ENCODE measurements around the gene TSSK2.
"Not testable (repeated sequence)": the region's sequence is repeated elsewhere in the genome, so short reads cannot be mapped to it uniquely, and the experiment has no call there.

The TSSK2 gene

DNA sequence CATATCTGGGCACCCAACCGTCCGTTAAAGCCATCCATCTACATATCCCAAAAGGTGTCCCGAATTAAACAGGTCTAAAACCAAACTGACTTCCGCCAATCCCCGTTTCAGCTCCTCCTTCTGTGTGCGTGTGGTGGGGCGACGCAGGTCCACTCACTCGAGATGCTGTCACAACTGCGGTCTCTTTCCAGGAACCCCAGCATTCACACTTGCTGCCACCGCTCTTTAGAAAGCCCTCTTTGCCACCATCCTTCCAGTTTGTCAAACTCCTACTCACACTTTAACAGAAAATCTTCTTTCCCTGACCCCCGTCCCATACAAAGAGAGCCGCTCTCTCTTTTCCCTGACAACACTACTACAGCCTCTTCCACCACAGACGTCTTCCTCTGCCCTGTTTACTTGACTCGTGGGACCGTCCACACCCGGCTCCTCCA is 12.9 kb downstream of the TSSK2 start:
- no peak for FAIRE-seq

DNA sequence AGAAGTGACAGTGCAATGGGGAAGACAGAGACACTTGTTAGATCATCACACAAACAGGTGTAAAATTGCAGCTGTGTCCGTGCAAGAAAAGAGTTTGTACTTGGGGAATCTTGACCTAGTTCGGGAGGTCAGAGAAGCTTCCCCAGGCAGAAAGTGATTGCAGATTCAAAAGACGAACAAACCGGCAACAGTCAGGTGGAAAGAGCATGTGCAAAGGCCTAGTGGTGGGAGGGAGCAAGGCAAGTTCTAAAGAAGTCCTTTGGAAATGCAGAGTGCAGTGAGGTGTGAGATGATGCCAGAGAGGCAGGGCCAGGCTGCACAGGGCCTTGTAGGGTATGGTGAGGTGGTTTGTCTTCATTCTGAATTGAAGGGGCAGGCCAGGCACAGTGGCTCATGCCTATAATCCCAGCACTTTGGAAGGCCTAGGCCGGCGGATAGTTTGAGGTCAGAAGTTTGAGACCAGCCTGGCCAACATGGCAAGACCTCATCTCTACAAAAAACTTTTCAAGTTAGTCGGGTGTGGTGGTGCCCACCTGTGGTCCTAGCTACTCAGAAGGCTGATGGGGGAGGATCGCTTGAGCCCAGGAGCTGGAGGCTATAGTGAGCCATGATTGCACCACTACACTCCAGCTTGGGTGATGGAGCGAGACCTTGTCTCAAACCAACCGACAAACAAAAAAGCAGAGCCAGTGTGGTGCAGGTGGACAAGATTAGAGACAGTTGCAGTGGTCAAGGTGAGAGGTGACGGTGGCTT is 15.3 kb downstream of the TSSK2 start:
- no peak for FAIRE-seq

DNA sequence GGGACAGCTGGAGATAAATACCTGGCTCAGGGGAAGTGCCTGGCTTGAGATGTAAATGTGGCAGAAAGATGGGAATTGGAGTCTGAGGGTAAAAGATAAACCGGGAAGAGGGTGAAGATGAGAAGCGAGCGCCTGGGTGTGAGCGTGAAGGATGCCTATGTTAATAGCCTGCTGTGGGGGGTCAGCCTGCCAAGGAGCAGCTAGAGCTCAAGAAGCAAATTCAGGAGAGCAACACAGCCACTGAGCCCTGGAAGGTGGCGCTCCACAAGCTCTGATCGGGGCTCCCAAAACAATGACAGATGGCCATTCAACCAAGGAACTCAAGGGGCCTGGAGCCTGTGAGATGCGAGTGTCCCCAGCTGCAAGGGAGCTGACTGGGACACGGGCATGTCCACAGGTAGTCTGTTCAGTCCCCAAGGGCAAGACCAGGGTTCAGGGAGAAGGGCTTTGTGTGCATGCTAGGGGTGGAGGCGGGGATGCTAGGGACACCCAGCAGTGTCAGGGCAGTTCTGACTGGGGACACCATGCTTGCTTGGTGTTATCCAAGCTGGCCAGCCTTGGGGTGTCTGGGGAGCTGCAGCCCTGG is 16.2 kb downstream of the TSSK2 start:
- FAIRE-seq = no peak

DNA sequence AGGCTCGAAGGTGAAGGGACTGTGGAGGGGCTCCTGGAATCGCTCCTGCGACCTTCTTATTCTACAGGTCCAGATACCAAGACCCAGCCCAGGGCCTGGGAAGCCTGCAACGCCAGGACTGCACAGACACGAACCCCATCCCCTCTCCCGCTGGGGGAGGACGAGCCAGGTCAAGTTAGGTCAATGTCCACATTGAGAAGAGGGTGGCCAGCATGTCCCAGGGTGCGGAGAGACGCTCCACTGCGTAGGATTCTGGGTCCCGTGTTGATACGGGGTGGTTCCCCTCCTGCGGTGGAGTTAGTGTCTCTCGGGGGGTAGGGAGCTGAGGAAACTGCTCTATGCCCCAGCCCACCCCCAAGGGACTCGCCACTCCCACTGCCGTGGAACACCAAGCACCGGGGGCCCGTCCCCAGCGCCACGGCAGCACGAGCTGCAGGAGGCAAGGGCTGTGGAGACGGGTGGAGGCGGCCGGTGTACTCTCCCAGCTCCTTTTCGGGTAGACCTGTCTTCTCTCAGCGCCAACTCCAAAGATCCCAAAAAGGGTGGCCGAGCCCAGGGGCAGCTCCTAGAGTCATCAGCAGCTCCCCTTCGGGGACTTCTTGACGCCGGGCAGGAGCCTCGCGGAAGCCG is 17.4 kb downstream of the TSSK2 start:
- FAIRE-seq = no peak

DNA sequence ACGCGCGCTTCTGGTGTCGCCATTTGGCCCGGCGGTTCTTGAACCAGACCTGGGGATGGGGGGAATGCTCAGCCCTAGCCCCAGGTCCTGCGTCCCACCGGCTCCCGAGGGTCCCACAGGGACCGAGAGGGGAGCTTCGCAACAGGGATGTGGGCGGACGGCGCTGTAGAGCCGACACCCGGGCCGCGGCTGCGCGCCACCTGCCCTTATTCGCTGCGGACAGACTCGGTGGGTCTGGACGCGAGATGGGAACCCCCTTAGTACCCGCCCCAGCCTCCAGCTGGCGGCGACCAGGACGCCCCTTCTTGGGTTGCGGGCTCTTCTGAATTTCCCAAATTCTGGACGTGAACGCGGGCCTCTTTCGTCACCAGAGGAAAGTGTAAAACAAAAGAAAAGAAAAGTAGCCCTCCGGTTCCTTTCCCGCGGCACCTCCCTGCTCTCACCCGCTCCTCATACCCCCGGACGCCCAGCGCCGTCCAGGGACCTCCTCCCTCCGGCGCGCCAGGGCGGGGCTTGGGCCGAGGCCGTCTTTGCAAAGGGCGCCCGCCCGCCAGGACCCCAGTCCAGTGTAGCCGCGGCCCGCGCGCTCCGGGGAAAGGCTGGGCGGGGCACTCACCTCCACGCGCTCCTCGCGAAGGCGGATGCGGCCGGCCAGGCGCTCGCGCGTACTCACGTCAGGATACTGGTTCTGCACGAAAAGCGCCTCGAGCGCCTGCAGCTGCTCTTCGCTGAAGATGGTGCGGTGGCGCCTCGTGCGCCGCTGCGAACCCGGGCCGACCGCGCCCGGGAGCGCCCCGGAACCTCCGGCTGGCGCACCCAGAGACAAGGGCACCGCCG is 18.2 kb downstream of the TSSK2 start:
- no peak for FAIRE-seq

DNA sequence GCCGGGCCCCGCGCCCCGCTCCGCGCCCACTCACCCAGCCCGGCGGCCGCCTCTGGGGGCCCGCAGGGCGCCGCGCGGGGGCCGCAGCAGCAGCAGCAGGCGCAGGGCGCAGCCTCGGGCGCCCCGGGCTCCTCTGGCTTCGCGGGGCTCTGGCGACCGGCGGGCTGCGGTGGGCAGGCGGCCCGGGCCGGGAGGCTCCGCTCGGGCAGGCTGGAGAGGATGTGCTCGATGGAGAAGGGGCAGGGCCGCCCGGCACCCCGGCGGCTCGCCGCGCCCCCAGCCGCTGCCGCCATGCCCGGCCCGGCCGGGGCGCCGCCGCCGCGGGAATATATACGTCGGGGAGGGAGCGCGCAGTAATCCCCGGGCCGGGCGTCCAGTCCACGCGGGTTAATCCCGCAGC is 18.9 kb downstream of the TSSK2 start, which contains the start of gene GSC2:
Gene GSC2, minus strand, starts transcription at position 302 of the 400 bp plus-strand sequence. Its CDS starts 9 bp downstream, at position 293.
- FAIRE-seq = no peak

DNA sequence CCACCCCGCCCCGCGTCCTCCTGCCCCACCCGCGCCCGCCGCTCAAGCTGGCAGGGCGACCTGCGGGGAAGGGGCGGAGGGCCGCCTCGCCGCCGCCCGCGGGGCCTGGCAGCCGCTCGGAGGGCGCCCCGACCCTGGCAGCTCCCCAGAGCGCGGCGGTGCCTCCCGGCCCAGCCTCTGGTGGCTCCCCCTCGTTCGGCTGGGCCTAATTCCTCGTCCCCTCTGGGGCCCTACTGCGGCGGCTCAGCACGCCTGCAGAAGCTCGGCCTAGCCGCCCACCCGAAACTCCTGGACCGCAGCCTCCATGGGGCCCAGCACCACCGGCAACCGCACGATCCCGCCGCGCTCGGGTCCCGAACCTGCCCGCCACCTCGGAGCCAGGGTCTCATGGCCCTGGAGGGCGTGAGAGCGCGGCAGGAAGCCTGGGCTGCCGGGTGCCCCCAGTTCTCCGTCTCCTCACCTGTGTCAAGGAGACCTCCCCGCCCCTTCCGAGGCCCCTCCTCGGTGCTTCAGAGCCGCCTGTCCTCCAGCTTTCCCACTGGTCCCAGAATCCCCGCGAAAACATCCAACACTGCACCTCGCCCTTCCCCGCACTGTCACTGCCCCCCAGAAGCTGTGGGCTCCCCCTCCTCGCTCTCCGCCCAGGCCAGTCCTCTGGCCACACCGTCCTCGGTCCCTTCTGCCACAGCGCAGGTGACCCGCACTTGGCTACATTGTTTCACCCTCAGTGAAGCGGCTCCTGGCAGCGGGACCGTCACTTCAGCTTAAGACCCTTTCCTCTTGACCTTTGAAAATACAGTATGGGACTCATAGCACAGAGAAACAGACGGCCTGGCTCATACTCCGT is 19.6 kb downstream of the TSSK2 start:
- FAIRE-seq = no peak

DNA sequence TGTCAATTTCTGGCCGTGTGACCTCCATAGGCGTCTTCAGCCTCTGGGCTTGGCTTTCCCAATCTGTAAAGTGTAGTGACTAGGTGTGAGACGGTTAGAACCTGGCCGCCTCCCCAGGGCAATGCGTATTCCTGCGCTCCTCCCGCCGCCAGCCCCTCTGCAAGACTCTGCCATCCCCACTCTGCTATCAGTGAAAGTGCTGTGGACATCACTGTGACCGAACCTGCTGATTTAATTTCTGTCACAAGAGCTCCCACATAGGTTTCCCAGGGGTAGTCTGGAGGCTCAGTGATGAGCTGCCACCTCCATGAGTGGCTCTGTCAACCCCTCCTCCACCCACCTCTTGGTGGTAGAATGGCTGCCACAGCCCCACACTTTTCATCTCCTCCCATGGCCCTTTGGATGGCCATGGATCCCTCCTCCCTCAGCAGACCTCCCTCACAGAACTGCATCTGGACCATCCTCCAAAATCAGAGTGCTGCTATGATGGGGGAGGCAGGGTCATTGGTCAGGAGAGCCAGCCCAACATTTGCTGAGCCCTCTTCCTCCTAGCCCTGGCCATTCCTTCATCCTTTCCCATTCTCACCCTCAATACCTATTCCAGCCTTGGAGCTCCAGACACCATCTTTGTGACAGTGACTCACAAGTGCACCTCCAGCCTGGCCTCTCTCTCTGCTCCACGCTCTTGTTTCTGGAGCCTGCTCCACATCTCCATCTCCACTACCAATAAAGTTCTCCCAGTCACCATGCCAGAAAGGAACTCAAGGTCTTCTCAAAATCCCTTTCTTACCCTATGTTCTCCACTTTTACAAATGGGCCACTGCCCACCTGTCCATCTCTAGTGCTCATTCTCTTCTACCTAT is 20.5 kb downstream of the TSSK2 start:
- no peak for FAIRE-seq

DNA sequence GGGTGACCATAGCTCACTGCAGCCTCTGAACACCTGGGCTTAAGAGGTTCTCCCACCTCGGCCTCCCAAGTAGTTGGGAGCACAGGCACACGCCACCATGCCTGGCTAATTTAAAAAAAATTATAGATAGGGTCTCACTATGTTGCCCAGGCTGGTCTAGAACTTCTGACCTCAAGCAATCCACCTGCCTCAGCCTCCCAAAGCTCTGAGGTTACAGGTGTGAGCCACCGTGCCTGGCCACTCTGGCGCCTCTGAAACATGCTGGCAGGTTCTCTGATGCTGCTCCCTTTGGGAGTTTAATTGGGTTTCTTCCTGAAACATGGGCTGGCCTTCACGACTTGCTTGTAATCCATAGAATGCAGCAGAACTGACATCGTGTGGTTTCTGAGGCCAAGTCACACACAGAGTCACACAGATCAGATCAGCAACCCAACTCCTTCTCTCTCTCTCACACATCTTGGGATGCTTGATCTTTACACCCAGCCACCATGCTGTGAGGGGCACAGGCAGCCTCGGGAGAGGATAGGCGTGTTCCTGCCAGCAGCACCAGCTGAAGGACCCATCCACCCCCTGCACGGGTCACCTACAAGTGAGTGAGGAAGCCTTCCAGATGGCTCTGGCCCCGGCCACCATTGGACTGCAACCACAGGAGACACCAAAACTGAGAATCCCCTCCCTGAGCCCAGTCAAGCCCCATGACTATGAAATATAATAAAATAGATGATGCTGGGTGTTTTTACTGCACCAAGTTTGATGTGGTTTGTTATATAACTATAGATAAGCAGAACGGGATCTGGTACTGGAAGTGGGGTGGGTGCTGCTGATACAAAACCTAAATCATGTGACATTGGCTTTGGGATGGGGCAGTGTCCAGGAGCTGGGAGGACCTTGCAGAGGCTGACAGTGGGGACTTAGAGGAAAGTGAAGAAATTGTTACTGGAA is 22.1 kb downstream of the TSSK2 start:
- no peak for FAIRE-seq

DNA sequence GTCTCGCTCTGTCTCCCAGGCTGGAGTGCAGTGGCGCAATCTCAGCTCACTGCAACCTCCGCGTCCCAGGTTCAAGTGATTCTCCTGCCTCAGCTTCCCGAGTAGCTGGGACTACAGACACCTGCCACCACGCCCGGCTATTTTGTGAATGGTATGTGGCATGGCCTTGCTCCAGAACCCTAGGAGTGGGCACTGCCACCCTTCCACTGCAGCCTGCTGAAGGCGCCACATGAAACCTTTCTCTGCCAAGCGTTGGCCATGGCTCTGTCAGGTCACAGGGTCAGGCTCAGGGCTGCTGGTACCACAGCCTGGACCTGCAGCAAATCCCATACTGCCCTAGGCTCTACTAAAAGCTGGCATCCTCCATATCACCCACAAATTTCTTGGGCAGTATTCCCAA is 25.0 kb downstream of the TSSK2 start:
- not testable (repeated sequence) for FAIRE-seq

DNA sequence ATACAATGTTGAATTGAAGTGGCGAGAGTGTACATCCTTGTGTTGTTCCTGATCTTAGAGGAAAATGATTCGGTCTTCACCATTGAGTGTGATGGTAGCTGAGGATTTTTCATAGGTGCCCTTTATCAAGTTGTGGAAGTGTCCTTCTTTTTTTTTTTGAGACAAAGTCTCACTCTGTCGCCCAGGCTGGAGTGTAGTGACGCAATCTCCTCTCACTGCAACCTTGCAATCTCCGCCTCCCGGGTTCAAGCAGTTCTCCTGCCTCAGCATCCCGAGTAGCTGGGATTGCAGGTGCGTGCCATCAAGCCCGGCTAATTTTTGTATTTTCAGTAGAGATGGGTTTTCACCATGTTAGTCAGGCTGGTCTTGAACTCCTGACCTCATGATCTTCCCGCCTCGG is 27.5 kb downstream of the TSSK2 start:
- FAIRE-seq = not testable (repeated sequence)

DNA sequence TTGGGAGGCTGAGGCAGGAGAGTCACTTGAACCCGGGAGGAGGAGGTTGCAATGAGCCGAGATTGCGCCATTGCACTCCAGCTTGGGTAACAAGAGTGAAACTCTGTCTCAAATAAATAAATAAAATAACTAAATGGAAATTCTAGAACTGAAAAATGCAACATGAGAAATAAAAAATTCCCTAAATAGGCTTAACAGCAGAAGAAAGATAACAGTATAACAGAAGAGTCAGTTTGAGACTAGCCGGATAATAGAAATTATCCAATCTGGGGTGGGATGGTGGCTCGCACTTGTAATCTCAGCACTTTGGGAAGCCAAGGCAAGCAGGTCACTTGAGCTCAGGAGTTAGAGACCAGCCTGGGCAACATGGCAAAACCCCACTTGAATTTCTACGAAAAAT is 33.3 kb downstream of the TSSK2 start:
- no peak for FAIRE-seq

DNA sequence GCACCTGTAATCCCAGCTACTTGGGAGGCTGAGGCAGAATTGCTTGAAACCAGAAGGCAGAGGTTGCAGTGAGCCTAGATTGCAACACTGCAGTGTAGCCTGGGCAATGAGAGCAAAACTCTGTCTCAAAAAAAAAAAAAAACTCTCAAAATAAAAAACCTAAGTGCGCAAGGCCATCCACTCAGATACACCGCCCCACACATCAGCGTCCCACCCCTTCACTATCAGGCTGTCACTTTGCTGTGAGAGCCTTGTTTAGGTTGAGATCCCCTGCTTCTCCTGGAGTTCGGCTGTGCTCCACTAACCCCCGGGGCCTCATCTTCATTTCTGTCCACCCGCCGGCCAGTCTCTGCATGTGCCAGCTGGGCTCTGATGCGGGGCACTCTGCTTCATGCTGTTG is 35.3 kb downstream of the TSSK2 start:
- no peak for FAIRE-seq

DNA sequence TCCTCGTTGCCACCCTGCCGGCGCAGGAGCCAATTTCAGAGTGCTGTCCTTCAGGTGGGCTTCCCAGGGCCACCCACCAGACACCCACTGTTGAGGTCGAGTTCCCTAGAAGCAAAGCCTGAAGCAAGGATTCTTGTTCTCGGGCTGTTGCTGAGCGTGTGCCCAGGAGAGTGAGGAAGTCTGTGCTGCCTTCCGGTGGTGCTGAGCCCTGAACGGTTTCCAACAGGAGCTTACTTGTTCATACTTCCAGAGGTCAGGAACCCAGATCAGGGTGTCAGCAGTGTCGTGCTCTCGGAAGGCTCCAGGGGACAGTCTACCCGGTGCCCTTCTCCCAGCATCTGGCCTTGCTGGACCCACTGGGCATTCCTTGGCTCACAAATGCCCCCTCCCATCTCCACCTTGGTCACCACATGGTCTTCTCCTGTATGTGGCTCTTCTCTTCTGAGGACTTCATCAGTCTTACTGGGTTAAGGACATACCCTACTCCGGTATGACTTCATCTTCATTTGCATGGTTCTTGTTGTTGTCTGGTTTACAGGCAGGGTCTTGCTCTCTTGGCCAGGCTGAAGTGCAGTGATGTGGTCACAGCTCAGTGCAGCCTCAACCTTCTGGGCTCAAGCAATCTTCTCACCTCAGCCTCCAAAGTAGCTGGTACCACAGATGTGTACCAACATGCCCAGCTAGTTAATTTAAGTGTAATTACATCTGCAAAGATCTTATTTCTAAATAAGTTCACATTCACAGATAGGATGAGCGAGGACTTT is 36.2 kb downstream of the TSSK2 start:
- no peak for FAIRE-seq

DNA sequence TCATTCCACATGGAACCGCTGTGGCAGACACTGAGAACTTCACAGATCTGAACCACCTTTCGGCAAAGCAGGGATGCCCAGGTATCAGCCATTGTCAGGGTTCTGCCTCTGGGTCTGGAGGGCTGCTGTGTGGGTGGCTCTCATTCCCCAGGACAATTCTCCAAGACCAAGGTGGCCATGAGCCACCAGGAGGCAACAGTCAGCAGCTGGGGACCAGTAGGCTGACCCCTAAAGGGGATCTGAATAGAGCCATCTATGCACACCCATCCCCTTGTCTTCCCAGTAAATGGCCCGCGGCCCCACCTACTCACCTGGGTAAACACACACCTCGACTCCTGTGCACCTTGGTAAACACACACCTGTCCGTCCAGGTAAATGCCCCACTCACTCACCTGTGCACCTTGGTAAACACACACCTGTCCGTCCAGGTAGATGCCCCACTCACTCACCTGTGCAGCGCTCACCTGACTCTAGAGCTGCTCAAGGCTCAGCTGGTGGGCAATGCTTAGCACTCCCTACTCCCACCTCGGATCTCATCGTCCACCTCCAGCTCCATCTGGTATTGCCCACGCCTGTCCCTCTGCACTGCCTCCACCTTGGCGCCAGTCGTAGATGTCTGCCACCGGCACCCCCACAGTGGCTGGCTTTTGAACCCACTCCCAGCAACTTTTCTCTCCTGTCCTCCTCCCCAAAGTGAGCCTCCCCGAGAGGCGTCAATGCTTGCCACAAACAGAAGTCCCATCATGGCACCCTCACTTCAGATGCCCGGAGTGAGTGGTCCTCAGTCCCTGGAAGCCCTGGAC is 37.2 kb downstream of the TSSK2 start:
- no peak for FAIRE-seq

DNA sequence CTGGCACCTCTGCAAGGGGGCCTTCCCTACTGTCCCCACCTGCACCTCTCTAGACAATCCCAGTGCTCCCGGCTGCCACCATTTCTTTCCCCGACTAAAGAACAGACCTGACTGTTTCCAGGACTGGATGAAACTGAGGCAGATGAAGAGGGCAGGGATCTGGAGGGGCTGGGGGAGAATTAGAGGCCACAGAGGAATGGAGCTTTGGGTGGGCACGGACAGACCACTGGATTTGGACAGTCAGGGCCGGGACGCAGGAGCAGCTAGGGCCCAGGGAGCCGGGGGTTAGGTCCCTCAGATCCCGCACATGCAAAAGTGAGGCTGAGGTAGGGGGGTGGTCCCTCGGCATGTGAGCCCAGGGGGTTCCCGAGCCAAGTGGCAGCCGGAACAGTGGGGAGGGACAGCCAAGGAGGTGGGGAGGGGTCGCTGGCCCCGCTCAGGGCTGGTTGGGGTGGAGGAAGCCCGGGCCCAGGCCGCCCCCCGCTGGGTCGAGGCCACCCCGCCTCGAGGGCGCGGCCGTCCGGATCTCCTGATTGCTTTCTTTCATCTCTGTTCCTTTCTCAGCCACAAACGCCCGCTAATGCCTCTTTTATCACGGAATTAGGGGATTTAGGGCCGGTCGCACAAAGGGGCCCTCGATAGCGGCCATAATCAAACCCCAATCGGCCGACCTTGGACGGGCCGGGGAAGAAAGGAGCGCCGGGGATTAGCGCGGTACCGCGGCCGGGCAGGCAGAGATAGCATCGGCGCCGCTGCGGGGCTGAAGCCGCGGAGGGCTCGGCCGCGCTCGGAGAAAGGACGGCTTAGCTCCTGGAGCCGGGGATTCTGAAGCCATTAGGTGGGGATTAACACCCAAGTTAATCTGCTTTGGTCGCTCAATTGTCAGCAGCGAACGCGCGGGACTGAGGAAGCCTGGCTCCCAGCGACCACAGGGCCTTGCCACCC is 38.2 kb downstream of the TSSK2 start:
- FAIRE-seq = no peak

DNA sequence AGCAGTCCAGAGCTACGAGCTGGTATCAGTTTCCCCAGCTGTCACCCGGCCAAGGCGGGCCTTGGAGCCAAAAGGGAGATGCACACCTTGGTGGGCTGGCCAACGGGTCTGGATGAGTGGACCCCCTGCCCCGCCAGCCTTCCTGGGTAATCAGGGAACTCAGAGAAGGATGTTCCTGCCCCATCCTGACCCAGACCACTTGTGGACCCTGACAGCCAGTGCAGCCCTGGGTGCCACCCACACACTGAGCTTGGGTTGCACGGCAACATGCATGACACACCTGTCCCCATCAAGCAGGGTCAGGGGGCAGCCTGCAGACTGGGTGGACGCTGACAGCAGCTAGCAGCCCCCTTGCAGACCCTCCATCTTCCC is 38.8 kb downstream of the TSSK2 start:
- FAIRE-seq = no peak

Measured in colon (tissue), 2 donors.